WI38 (cell line): ENCODE data around the gene ATXN7.

Experiments
- H3K4me3 ChIP-seq: 2 replicates; pipeline ENCODE4 v1.5.1; 2011; ENCODE audit warnings: low read depth, mild to moderate bottlenecking, control low read depth, low read length
- TF ChIP-seq, protein P1 (sequence below): IDR thresholded peaks from 2 replicates; pipeline ENCODE4 v1.5.1; 2012; ENCODE audit warnings: low read depth, mild to moderate bottlenecking, control low read depth, low read length

ATXN7 gene

DNA sequence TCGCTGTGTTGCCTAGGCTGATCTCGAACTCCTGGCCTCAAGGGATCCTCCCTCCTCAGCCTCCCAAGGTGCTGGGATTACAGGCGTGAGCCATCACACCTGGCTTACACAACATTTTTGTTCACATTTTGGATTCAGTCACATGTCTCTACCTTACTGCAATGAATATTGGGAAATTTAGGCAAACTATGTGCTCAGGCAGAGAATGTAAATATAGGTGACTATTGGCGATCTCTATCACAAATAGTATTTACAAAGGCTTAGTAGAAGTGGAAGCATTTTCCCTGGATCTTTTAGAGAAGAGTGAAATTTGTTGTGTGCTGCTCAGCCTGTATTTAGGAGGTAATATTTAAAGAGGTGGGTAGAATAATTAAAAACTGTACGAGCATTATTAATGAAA, 27.9 kb downstream of the ATXN7 start:
- no peak overlapping the region for H3K4me3 ChIP-seq
- TF ChIP-seq, protein P1, sequence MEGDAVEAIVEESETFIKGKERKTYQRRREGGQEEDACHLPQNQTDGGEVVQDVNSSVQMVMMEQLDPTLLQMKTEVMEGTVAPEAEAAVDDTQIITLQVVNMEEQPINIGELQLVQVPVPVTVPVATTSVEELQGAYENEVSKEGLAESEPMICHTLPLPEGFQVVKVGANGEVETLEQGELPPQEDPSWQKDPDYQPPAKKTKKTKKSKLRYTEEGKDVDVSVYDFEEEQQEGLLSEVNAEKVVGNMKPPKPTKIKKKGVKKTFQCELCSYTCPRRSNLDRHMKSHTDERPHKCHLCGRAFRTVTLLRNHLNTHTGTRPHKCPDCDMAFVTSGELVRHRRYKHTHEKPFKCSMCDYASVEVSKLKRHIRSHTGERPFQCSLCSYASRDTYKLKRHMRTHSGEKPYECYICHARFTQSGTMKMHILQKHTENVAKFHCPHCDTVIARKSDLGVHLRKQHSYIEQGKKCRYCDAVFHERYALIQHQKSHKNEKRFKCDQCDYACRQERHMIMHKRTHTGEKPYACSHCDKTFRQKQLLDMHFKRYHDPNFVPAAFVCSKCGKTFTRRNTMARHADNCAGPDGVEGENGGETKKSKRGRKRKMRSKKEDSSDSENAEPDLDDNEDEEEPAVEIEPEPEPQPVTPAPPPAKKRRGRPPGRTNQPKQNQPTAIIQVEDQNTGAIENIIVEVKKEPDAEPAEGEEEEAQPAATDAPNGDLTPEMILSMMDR = no peak

- H3K4me3 ChIP-seq = no peak overlapping the region
- TF ChIP-seq, protein P1 = no peak
These were observed 29.2 kb downstream of the ATXN7 start for GRCh38 chr3:63892773-63893352.

DNA sequence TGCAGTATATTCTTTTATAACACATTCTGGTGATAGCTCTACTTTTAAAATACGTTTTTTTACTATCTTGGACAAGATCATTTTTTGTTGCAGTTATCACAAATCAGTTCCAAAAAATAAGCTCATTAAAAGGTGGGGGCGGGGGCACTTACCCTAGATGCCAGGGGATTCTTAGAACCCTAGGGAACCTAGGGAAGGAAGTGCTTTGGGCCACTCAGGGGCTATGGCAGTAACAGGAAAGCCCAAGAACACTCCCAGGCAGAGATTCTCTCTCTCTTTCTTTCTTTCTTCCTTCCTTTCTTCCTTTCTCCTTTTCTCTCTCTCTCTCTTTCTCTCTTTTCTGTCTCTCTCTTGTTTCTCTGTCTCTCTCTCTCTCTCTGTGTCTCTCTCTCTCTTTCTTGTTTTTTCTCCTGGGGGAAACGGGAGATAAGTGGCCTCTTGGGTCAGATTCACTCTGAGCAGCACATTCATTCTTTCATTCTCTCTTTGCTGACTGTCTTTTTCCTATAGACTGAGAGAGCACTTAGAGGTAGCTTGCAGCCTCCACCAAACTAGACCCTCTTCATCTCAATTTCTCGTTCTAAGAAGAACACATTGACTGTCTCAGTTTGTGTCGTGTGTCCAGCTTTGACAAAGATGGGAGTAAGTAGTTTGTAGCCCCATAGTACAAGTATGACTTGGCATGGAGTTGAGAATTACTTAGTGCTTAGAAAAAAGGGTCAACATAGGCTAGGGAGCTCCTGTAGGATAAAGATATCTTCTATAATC, 31.9 kb downstream of the ATXN7 start:
- TF ChIP-seq, protein P1 = no peak
- no peak overlapping the region for H3K4me3 ChIP-seq

DNA sequence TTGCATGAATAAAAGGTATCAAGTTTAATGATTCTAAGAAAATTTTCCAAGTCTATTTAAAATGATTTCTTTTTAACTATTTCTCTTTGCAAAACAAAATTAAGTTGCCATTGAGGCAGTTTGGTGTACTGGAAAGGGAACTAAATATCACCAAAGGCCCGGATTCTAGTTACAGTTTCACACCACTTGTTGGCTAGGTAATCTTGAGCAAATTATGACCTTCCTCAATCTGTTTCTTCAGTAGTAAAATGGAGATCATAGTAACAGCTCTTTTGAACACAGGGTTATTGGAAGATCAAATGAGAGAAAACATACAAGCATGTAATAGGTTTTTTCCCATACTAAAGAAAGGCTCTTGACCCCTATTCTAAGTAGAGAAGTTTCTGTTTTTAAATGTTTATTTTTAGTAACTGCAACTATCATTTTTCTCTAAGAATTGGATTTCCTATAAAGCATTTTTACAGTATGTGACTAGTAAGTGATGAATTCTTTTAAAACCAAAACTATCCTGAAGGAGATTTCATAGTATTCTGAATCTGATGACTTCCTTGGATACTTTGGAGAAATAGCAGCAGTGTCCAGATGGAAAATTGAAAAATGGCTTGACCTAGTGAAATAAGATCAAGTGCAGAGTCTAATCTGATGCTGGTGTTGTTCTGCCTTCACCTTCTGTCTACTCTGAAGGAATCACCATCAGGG, 32.8 kb downstream of the ATXN7 start:
- TF ChIP-seq, protein P1 = no peak
- H3K4me3 ChIP-seq = no peak overlapping the region

DNA sequence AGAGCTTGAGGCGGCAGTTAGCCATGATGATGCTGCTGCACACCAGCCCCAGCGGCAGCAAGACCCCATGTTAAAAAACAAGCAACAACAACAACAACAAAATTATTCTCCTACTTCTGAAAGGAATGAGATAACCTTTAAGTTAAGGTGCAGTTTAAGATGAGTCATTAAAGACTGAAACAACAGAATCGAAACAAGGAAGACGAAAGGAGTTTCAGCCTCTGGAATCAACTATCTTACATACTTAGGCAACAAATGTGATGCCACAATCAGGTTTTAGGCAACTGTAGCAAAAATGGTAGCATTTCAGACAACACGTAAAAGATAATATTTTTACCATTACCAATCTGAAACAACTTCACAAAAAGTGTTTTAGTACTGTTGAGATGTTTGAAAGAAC, 36.3 kb downstream of the ATXN7 start:
- no peak overlapping the region for H3K4me3 ChIP-seq
- TF ChIP-seq, protein P1 = no peak

DNA sequence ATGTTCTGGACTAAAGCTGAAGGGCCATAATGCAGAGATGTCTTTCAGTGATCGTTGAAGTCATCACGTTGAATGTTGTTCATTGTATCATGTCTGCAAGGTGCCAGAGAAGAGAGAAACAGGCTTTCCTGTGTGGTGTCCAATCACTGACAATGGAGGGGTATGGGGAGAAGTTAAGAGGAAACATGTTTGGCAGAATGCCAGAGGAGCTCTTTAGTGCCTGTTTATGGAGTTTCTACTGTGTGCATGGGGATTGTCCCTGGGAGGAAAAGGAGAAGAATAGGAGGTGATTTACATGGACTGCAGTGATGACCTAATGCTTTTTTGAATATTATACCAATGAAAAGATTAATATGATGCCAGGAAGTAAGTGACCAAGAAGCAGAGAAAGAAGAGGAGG, 36.8 kb downstream of the ATXN7 start:
- no peak overlapping the region for H3K4me3 ChIP-seq
- TF ChIP-seq, protein P1 = no peak
